Lung (tissue), 12 donors: ENCODE data around the gene AGXT2. TPM values are rescaled to one million over a fixed set of nuclear protein-coding genes. Genes with fewer than 3 reads are reported as not detected.

Experiments used
- ATAC-seq: fragments of 200-7000 bp; cut with Tn5 transposase; one replicate; pipeline ENCODE4 v1.9.1; 2020; ENCODE audit warnings: moderate number of reproducible peaks; ENCODE audit not compliant: insufficient read depth, low FRiP score
- DNase-seq, 3 donors: peaks; one replicate each; pipeline ENCODE4 v3.0.0-alpha.2; 2013 to 2017
- H3K27ac ChIP-seq, 2 donors: one replicate each; pipeline ENCODE4 v1.5.1; 2013; ENCODE audit warnings: mild to moderate bottlenecking in 2 of 2, moderate library complexity in 2 of 2, control low read depth in 1 of 2, inconsistent platforms in 1 of 2, low read depth in 1 of 2, low read length in 1 of 2
- H3K27me3 ChIP-seq, 3 donors: one replicate each; pipeline ENCODE4 v1.5.1; 2013; ENCODE audit warnings: low read length in 2 of 3; ENCODE audit not compliant: control insufficient read depth in 3 of 3, insufficient read depth in 3 of 3
- H3K36me3 ChIP-seq, 4 donors: one replicate each; pipeline ENCODE4 v1.5.1; 2013; ENCODE audit warnings: low read length in 4 of 4, mild to moderate bottlenecking in 1 of 4, moderate library complexity in 1 of 4; ENCODE audit not compliant: control insufficient read depth in 4 of 4, insufficient read depth in 4 of 4
- H3K4me1 ChIP-seq, 5 donors: one replicate each; pipeline ENCODE4 v1.5.1; 2013; ENCODE audit warnings: low read length in 5 of 5, mild to moderate bottlenecking in 2 of 5, moderate library complexity in 1 of 5; ENCODE audit not compliant: control insufficient read depth in 5 of 5, insufficient read depth in 5 of 5
- H3K4me3 ChIP-seq: one replicate; pipeline ENCODE4 v1.5.1; 2013; ENCODE audit warnings: mild to moderate bottlenecking, control low read depth, moderate library complexity
- H3K9ac ChIP-seq, 2 donors: one replicate each; pipeline ENCODE4 v1.5.1; 2013; ENCODE audit warnings: low read length in 2 of 2, control low read depth in 1 of 2; ENCODE audit not compliant: insufficient read depth in 1 of 2
- H3K9me3 ChIP-seq, 4 donors: one replicate each; pipeline ENCODE4 v1.5.1; 2013; ENCODE audit warnings: low read length in 3 of 4, mild to moderate bottlenecking in 1 of 4, moderate library complexity in 1 of 4; ENCODE audit not compliant: control insufficient read depth in 4 of 4, insufficient read depth in 3 of 4
- WGBS, 2 donors: extraction: QIAGEN DNeasy Blood & Tissue Kit; methylation state at CpG; one replicate each; pipeline ENCODE4 v1.1.7; 2013; 5-methylcytosine and 5-hydroxymethylcytosine counted together
- polyA plus RNA-seq, 2 donors: library from polyadenylated mRNA; stranded (reverse); fragments of 200-250 nt; gene quantifications; one replicate each; pipeline ENCODE4 v1.2.1, GENCODE V29; 2013
- total RNA-seq, 2 donors: library from RNA; depleted of rRNA in 1 of 2; stranded (reverse); fragments of >200 nt in 1 of 2; gene quantifications; one replicate each; pipeline ENCODE4 v1.2.1, GENCODE V29; 2014 to 2021
- TF ChIP-seq, protein P1 (sequence below): IDR thresholded peaks from 2 replicates; pipeline ENCODE4 v1.5.1; 2012; ENCODE audit warnings: mild to moderate bottlenecking; ENCODE audit errors: control extremely low read depth, extremely low read depth
- donor health status: control.
- donor health status: control.
- donor health status: Bipolar disorder and iron deficiency.
- donor health status: healthy.
- donor health status: DM: yes; HTN: yes; CAD: no.

Gene AGXT2
- total and polyA plus RNA-seq, 4 donors = not detected

GRCh38 chr5:35012796-35013195 lies 35.0 kb downstream of the AGXT2 start:
- Histone ChIP-seq H3K9ac (no peak overlapping the region), H3K4me1 (no peaks in the 10 kb centered on the region), H3K4me3 (no peak overlapping the region), H3K9me3 (no peaks in the 10 kb centered on the region), H3K27me3 (no peaks in the 10 kb centered on the region), H3K27ac (no peak overlapping the region), H3K36me3 (no peaks in the 10 kb centered on the region)
- 73 to 83% methylated on average over 5 of the region's 5 CpGs for whole genome bisulfite sequencing, 2 donors
- ATAC-seq (no peak), DNase-seq (no peak)
- TF ChIP-seq, protein P1, sequence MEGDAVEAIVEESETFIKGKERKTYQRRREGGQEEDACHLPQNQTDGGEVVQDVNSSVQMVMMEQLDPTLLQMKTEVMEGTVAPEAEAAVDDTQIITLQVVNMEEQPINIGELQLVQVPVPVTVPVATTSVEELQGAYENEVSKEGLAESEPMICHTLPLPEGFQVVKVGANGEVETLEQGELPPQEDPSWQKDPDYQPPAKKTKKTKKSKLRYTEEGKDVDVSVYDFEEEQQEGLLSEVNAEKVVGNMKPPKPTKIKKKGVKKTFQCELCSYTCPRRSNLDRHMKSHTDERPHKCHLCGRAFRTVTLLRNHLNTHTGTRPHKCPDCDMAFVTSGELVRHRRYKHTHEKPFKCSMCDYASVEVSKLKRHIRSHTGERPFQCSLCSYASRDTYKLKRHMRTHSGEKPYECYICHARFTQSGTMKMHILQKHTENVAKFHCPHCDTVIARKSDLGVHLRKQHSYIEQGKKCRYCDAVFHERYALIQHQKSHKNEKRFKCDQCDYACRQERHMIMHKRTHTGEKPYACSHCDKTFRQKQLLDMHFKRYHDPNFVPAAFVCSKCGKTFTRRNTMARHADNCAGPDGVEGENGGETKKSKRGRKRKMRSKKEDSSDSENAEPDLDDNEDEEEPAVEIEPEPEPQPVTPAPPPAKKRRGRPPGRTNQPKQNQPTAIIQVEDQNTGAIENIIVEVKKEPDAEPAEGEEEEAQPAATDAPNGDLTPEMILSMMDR = no peak

GRCh38 chr5:35012365-35012764 lies 35.4 kb downstream of the AGXT2 start:
- DNase-seq = no peak
- no peaks in the 10 kb centered on the region for H3K4me1 ChIP-seq
- H3K36me3 ChIP-seq = no peaks in the 10 kb centered on the region
- no peak overlapping the region for H3K9ac ChIP-seq
- no peak overlapping the region for H3K27ac ChIP-seq
- no peak overlapping the region for H3K4me3 ChIP-seq
- no peaks in the 10 kb centered on the region for H3K27me3 ChIP-seq
- ATAC-seq = no peak
- TF ChIP-seq, protein P1 = no peak
- no peaks in the 10 kb centered on the region for H3K9me3 ChIP-seq
- WGBS, 2 donors = 79 to 86% methylated on average over 3 of the region's 3 CpGs

DNA sequence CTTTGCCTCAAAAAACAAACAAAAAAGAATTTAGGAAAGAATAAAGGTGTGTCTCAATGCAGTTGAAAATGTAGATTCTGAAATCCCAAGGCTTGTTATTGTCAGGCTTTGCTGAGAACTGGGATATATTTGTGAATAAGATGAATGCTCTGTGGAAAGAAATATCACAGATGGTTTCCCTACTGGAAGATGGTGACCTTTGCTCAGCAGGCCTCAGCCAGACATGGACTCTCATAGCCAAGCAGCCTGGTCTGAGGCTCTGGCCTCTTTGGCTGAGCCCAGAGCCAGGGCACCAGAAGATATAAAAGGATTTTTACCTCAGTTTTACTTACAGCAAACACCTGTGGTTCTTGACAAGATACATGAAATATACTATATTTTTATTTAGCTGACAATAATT lies 37.1 kb downstream of the AGXT2 start:
- H3K27me3 ChIP-seq = no peaks in the 10 kb centered on the region
- H3K36me3 ChIP-seq = no peaks in the 10 kb centered on the region
- H3K9me3 ChIP-seq = no peaks in the 10 kb centered on the region
- TF ChIP-seq, protein P1 = no peak
- DNase-seq = peak in 1 of 3 donors; percentile 16
- H3K4me1 ChIP-seq = no peaks in the 10 kb centered on the region
- no peak for ATAC-seq
- no peak overlapping the region for H3K4me3 ChIP-seq
- H3K27ac ChIP-seq = no peak overlapping the region
- no peak overlapping the region for H3K9ac ChIP-seq

DNA sequence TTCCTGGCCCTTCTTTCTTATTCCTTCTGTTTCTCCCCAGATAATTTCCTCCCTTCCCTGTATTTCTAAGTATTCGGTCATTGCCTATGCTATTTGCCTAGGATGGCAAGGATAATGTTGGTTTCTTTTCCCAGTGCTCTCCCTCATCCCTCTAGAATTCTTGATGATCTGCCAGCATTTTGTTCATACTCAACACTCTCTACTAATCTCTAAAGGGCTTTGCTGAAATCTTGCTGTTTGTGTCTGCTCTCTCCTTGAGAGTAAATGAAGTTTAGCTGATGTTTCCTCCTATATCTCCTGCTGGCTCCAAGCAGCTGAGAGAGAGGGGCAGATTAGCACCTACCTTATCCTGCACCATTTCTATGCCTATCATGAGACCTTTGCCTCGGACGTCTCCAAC lies 38.1 kb downstream of the AGXT2 start:
- TF ChIP-seq, protein P1 = no peak
- no peaks in the 10 kb centered on the region for H3K4me1 ChIP-seq
- WGBS, 2 donors = 88 to 93% methylated on average over 3 of the region's 3 CpGs
- DNase-seq = peak in 2 of 3 donors; percentile 11 to 36
- H3K9me3 ChIP-seq = no peaks in the 10 kb centered on the region
- no peak overlapping the region for H3K9ac ChIP-seq
- H3K27ac ChIP-seq = no peak overlapping the region
- no peak overlapping the region for H3K4me3 ChIP-seq
- no peak for ATAC-seq
- H3K36me3 ChIP-seq = no peaks in the 10 kb centered on the region
- peaks cover 0 to 2% (median 0%) of the 10 kb centered on the region in 3 donors for H3K27me3 ChIP-seq
